Esophagus squamous epithelium (tissue), 5 donors: Measurements from ENCODE around the gene RPSA. TPM values are rescaled to one million over a fixed set of nuclear protein-coding genes. Genes with fewer than 3 reads are reported as not detected.
A peak's percentile ranks its signal among the peaks of the same experiment; 100 is the strongest.

Source experiments
- DNase-seq: peaks from one replicate; lab custom pipeline; 2025; lab: John Stamatoyannopoulos, UW
- H3K27ac ChIP-seq, 4 donors: fragments of 200-600 bp; sonication (generic); one replicate each; pipeline ENCODE4 v1.5.1; 2016 to 2019; ENCODE audit warnings: mild to moderate bottlenecking in 1 of 4
- H3K27me3 ChIP-seq, 4 donors: fragments of 200-600 bp; sonication (generic); 1 replicate in 3 of 4; 2 replicates in 1 of 4; pipeline versions ENCODE4 v1.5.1 to v1.6.0; 2017 to 2021; ENCODE audit warnings: antibody characterized with exemption in 1 of 4
- H3K36me3 ChIP-seq, 3 donors: fragments of 200-600 bp; sonication (generic); one replicate each; pipeline ENCODE4 v1.5.1; 2016 to 2019
- H3K4me1 ChIP-seq, 3 donors: fragments of 200-600 bp; sonication (generic); one replicate each; pipeline ENCODE4 v1.5.1; 2017 to 2019
- H3K4me3 ChIP-seq, 4 donors: fragments of 200-600 bp; sonication (generic); 1 replicate in 3 of 4; 2 replicates in 1 of 4; pipeline ENCODE4 v1.5.1; 2016 to 2019; ENCODE audit warnings: mild to moderate bottlenecking in 2 of 4, moderate library complexity in 1 of 4
- H3K9me3 ChIP-seq, 3 donors: fragments of 200-600 bp; sonication (generic); one replicate each; pipeline ENCODE4 v1.5.1; 2016 to 2019
- POLR2A ChIP-seq, 4 donors: fragments of 450-650 bp; IDR thresholded peaks; one replicate each; pipeline ENCODE4 v1.6.1; 2017; ENCODE audit warnings: antibody characterized with exemption in 4 of 4, mild to moderate bottlenecking in 4 of 4, moderate library complexity in 3 of 4
- WGBS, 2 donors: methylation state at CpG; one replicate each; pipeline ENCODE4 v1.1.5; 2018; 5-methylcytosine and 5-hydroxymethylcytosine counted together
- intact Hi-C: fragments of 100-400 bp; cut with DNase I; formaldehyde crosslinking; loops from one replicate; pipeline ENCODE4 v1.15.0; 2022
- total RNA-seq, 4 donors: library from RNA; depleted of rRNA; stranded (reverse); fragments of >200 nt; gene quantifications; one replicate each; pipeline ENCODE4 v1.1.0, GENCODE V29; 2016
- TF ChIP-seq, protein P1 (sequence below), 6 experiments: fragments of 450-650 bp in 4 of 6; fragments of 200-600 bp in 2 of 6; sonication (generic) in 2 of 6; IDR thresholded peaks; one replicate each; pipeline ENCODE4 v1.5.1; 2016 to 2019; ENCODE audit warnings: antibody characterized with exemption in 6 of 6, mild to moderate bottlenecking in 4 of 6, moderate library complexity in 4 of 6
- donor health status: DM: yes; HTN: yes; CAD: no.

Gene RPSA
- total RNA-seq, 4 donors from 2014 or later: 868 to 1,955 (median 1,497) TPM

DNA sequence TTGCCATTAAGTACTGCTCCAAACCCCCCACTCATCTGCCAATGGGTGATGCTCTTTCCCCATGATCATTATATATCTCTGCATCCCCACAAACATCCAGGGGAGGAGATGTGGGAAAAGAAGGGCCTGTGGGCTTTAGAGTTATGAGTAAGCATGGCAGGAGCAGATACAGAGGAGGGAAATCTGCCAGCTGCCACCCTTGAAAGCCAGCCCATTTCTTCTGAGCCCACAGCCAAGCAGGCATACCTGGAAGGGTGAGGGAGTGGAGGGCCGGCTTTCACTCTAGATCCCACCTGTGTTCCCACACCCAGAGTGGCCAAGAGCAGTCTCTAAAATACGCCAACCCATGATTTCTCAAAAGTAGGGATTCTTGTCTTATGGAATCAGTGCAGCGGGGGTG lies 25.1 kb upstream of the RPSA start:
- Histone ChIP-seq H3K27ac (no peak overlapping the region), H3K4me1 (peaks cover 0 to 33% (median 14%) of the 10 kb centered on the region in 3 donors), H3K27me3 (no peaks in the 10 kb centered on the region), H3K9me3 (no peaks in the 10 kb centered on the region), H3K36me3 (no peaks in the 10 kb centered on the region), H3K4me3 (no peak overlapping the region)
- no peak for DNase-seq
- 93 to 96% methylated on average over 2 to 3 of the region's 3 CpGs for WGBS, 2 donors
- TF ChIP-seq, protein P1, sequence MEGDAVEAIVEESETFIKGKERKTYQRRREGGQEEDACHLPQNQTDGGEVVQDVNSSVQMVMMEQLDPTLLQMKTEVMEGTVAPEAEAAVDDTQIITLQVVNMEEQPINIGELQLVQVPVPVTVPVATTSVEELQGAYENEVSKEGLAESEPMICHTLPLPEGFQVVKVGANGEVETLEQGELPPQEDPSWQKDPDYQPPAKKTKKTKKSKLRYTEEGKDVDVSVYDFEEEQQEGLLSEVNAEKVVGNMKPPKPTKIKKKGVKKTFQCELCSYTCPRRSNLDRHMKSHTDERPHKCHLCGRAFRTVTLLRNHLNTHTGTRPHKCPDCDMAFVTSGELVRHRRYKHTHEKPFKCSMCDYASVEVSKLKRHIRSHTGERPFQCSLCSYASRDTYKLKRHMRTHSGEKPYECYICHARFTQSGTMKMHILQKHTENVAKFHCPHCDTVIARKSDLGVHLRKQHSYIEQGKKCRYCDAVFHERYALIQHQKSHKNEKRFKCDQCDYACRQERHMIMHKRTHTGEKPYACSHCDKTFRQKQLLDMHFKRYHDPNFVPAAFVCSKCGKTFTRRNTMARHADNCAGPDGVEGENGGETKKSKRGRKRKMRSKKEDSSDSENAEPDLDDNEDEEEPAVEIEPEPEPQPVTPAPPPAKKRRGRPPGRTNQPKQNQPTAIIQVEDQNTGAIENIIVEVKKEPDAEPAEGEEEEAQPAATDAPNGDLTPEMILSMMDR (IDR thresholded peaks at IDR 0.05): no peak
- TF ChIP-seq POLR2A (IDR thresholded peaks at IDR 0.05): no peak
- intact Hi-C loops: no loop called here

DNA sequence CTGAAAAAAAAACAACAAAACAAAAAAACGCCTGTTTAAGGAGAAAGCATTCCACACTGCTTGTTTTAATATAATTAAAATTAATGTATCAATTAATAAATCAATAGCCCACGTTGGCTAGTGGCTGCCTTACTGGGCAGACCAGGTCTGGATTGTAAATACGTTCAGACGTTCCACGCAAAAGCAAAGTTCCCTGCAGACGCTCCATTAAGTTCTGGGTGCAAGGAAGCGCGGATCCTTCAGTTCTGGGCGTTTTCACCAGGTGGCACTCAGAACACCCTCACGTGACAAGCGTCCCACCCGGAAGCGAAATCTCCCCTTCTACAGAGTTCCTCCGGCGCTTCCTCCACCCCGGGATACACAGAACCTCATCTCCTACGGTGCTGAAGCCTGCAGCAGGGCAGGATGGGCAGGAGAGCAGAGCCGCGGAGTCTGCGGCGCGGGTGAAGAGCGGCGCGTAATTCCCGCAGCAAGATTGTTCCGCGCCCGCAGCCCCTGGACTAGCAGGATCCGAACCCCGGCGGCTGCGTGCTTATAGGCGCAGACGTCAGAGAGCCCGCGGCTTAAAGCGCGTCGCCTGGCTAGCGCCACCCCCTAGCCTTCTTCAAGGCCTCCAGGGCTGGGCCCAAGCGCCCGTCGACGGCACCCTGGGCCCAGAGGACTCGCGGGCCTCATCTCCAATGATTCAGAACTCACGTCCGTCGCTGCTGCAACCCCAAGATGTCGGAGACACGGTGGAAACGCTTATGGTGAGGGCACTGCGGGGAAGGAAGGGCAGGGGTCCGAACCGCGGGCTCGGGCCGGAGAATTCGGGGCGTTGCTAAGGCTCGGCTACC lies 23.3 kb upstream of the RPSA start, which contains the start of gene SLC25A38:
Gene SLC25A38 (plus strand): TSS at position 326 of the 836 bp plus-strand sequence. CDS start 355 bp downstream, at position 681.
- H3K27me3 ChIP-seq: no peaks in the 10 kb centered on the region
- no peaks in the 10 kb centered on the region for H3K9me3 ChIP-seq
- H3K4me1 ChIP-seq: peaks cover 0 to 40% (median 14%) of the 10 kb centered on the region in 3 donors
- DNase-seq: no peak
- 1 to 2% methylated on average over 13 to 22 of the region's 62 CpGs for WGBS, 2 donors
- no peaks in the 10 kb centered on the region for H3K36me3 ChIP-seq
- peak within 1 kb of the TSS; percentile 88 to 95 (median 92) for H3K27ac ChIP-seq
- intact Hi-C loops: no loop called here
- H3K4me3 ChIP-seq: peak within 1 kb of the TSS; percentile 68 to 75 (median 70)
- TF ChIP-seq POLR2A (IDR thresholded peaks at IDR 0.05): peak in 2 of 4 donors; percentile 22 to 35
- TF ChIP-seq, protein P1 (IDR thresholded peaks at IDR 0.05): peak in 5 of 6 experiments; percentile 21 to 42 (median 33)

DNA sequence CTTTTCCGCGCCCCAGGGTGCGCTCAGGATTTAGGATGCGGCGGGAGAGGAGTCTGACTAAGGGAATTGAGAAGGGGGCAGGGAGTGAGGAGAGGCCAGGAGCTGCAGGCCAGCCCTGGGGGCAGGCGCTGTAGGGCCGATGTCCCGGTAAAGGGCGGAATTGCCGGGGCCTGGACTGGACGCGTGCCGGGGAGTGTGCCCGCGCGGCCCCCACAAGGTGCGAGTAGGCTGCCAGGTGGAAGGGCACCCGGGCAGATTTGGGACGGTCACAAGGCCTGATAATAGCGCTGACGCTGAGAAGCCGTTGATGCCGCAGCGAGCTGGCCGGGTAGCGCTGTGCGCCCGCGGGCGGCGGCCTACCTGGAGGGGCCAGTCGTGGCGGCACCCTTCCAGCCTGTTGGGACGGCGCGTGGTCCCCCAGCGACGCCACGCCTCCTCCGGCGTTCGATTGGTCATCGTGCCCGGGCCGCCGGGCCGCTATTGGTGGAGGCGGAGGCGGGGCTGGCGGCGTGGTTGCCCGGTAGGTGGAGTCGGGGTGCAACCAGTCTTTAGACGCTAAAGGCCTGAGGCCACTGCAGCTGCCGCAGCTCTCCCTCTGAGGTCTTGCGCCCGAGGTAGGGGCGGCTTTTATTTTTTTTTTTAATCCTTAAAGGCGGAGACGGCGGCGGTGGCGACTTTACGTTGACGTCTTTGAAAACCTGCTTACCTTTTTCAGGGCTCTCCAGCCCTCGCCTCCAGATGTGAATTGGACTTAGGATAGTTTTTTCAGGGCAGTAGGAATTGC lies 22.4 kb upstream of the RPSA start:
- intact Hi-C loops: no loop called here

DNA sequence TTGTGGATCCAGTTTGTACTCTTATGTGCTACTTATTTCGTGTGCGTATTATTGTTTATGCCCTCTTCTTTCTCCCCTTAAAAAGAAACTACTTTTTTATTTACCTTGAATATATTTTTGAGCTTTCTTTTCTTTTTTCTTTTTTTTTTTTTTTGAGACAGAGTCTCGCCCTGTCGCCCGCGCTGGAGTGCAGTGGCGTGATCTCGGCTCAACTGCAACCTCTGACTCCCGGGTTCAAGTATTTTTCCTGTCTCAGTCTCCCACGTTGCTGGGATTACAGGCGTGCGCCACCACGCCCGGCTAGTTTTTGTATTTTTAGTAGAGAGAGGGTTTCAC lies 21.9 kb upstream of the RPSA start:
- Histone ChIP-seq H3K27me3 (no peaks in the 10 kb centered on the region), H3K4me1 (peaks cover 0 to 40% (median 14%) of the 10 kb centered on the region in 3 donors), H3K27ac (peak overlapping the region in 3 of 4 donors; percentile 53 to 95 (median 88)), H3K36me3 (peaks cover 0 to 5% (median 0%) of the 10 kb centered on the region in 3 donors), H3K9me3 (no peaks in the 10 kb centered on the region), H3K4me3 (peak overlapping the region; percentile 68 to 75 (median 70))
- TF ChIP-seq, protein P1 (IDR thresholded peaks at IDR 0.05): no peak
- no peak for TF ChIP-seq POLR2A (IDR thresholded peaks at IDR 0.05)
- intact Hi-C loops: no loop called here
- WGBS, 2 donors: 19 to 42% methylated on average over 7 to 13 of the region's 14 CpGs
- DNase-seq: no peak

More for the DNA sequence above, 22.4 kb upstream of the RPSA start:
- Histone ChIP-seq H3K27ac (peak overlapping the region; percentile 88 to 95 (median 92)), H3K4me1 (peaks cover 0 to 40% (median 14%) of the 10 kb centered on the region in 3 donors), H3K36me3 (no peaks in the 10 kb centered on the region), H3K27me3 (no peaks in the 10 kb centered on the region), H3K9me3 (no peaks in the 10 kb centered on the region), H3K4me3 (peak overlapping the region; percentile 68 to 75 (median 70))
- DNase-seq: no peak
- TF ChIP-seq, protein P1 (IDR thresholded peaks at IDR 0.05): peak in 2 of 6 experiments; percentile 17 to 28
- TF ChIP-seq POLR2A (IDR thresholded peaks at IDR 0.05): peak in 3 of 4 donors; percentile 49 to 75 (median 69)
- WGBS, 2 donors: 1 to 2% methylated on average over 18 to 26 of the region's 66 CpGs
